ENCODE data around the gene FURIN.
"Not testable (repeated sequence)": the region's sequence is repeated elsewhere in the genome, so short reads cannot be mapped to it uniquely, and the experiment has no call there.

The FURIN gene

DNA sequence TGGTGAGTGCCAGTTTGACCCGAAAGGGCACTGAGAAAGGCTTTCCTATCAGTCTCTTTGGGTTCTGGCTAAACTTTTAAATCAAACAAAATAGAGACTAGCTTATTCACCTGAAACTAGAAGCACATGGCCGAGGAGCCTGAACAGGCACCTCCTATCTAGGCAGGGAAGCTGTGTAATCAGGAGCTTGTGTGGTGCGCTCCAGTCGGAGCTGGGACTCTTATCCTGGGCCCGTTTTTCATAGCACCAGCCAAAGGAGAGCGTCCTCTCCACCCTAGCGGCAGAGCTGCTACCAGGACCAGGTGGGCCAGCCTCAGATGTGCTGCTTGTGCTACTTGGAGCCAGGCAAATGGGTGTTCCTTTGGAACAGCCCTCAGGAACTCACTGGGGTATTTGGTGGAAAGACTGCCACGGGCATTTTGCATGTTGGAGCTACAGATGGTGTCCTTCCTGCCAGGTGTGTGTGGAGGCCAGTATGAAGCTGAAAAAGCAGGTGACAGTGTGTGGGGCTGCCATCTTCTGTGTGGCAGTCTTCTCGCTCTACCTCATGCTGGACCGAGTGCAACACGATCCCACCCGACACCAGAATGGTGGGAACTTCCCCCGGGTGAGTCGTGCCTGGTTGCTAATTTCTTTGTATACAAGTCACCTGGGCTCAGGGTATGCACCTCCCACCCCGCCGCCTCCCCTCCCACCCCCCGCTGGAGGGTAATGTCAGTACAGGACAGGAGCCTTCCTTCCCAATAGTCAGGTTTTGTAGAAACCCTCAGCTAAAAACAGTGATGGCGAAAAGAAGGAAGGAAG is 35.5 kb downstream of the FURIN start:
- DNase-seq, result no peak

DNA sequence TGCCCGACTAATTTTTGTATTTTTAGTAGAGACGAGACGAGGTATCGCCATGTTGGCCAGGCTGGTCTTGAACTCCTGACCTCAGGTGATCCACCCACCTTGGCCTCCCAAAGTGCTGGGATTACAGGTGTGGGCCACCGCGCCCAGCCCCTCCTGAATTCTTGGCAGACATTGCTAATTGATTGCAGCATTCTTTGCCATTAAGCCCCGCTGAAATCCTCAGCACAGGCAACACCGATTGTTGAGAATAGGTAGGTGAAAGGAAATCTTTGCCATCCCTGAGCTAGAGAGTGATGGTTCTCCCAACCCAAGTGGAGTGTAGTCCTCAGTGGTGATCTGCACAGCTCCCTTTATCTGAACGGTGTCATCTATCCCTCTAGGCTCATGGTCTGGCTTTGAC is 36.4 kb downstream of the FURIN start:
- no peak for DNase-seq

DNA sequence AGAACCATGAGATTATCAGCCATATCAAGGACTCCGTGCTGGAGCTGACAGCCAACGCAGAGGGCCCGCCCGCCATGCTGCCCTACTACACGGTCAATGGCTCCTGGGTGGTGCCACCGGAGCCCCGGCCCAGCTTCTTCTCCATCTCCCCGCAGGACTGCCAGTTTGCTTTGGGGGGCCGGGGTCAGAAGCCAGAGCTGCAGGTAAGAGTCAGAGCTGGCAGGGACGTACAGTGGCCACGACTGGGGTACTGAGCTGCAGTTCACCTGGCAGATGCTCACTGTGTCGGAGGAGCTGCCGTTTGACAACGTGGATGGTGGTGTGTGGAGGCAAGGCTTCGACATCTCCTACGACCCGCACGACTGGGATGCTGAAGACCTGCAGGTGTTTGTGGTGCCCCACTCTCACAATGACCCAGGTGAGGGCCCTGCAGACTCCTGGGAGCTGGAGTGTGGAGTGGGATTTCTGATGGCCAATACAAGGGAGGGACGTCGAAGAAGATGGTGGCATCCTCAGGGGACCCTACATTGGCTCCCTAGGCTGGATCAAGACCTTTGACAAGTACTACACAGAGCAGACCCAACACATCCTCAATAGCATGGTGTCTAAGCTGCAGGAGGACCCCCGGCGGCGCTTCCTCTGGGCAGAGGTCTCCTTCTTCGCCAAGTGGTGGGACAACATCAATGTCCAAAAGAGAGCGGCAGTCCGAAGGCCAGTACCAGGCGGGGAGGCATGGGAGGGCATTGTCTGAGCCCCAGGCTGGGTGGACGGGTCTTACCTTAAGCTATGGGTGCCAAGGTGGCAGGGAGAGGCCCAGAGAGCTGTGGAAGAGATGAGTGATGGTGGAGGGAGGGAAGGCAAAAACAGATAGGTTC is 37.2 kb downstream of the FURIN start:
- DNase-seq, result no peak

DNA sequence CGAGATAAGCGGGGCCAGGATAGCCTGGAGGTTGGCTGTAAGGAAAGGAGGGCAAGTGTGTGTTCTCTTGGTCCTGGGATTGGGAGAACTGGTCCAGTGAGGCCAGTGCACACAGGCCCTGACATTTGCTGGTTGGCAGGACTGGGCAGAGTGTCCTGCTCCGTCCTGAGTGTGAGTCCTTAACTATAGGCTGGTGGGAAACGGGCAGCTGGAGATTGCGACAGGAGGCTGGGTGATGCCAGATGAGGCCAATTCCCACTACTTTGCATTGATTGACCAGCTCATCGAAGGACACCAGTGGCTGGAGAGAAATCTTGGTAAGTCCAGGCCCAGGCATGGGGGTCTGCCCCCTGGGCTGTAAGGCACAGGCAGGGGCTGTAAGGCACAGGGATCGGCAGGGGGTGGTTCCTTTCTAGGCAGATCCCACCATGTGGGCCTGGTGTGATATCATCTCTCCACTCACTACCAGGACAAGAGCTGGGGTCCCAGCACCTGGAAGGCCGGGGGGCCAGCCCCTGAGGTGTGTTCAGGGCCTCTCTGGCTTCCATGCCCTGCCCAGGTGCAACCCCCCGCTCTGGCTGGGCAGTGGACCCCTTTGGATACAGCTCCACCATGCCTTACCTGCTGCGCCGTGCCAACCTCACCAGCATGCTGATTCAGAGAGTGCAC is 37.9 kb downstream of the FURIN start:
- no peak for DNase-seq

DNA sequence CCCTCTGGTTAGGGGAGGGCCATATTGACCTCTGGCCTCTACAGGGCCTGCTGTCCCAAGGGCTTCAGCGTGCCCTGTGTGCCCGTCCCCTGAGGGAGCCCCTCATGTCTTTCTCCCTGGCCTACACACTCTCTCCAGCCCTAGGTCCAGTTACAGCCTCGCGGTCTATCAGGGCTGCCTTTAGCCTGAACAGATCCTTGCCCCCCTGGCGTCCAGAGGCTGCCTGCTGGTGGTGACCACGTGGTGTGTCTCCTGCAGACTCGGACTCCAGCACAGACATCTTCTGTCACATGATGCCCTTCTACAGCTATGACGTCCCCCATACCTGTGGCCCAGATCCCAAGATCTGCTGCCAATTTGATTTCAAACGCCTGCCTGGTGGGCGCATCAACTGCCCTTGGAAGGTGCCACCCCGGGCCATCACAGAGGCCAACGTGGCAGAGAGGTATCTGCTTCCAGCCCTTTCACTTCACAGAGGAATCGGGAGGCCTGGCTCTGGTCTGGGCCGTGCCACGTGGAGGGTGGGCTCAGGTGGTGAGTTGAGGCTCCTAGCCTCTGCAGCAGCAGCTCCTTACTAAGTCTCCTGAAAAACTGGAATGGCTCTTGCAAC is 38.8 kb downstream of the FURIN start:
- no peak for DNase-seq

DNA sequence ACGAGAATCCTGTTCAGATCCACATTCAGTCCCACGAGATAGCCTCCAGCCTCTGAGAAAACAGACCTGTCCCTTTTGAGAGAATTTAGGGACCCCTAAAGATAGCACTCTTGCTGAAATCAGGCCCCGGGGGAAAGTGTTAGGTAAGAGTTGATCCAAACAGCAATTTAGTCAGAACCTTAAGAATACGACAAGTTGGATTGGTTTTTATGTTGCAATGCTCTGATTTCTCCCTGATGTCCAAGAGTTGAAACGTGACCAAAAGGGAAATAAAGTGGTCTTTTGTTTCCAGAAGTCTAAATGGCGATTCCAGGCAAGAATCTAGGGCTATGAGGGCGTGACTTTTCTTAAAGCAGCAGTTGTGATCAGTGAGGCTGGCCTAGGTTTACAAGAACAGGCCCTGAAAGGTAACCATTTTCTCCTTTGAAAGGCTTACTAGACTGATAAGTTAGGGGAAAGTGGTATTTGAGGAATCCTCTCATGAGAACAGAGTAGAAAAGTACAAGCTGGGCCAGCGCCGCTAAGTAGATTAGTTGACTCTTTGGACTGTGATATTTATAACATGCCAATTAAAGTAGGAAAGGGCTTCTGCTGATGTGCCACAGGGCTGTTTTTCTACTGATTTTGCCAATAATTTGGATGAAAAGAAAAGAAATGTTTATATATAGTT is 39.6 kb downstream of the FURIN start:
- no peak for DNase-seq

DNA sequence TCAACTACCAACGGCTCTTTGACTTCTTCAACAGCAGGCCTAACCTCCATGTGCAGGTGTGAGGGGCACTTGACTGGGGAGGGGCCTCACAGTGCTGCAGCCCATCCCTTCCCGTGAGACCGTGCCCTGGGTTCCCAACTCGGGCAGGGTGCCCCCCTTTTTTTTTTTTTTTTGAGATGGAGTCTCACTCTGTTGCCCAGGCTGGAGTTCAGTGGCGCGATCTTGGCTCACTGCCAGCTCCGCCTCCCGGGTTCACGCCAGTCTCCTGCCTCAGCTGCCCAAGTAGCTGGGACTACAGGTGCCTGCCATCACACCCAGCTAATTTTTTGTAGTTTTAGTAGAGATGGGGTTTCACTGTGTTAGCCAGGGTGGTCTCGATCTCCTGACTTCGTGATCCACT is 41.1 kb downstream of the FURIN start:
- DNase-seq, result not testable (repeated sequence)

DNA sequence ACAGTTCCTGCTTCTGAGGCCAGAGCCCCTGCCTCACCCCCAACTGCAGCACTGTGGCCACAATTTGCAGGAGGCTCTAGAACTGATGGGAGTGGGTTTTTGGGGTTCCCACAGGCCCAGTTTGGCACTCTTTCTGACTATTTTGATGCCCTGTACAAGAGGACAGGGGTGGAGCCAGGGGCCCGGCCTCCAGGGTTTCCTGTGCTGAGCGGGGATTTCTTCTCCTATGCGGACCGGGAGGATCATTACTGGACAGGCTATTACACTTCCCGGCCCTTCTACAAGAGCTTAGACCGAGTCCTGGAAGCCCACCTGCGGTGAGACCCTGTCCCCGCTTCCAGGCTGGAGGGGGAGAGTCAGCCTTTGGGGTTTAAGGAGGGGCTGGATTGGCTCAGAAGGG is 41.6 kb downstream of the FURIN start:
- no peak for DNase-seq

DNA sequence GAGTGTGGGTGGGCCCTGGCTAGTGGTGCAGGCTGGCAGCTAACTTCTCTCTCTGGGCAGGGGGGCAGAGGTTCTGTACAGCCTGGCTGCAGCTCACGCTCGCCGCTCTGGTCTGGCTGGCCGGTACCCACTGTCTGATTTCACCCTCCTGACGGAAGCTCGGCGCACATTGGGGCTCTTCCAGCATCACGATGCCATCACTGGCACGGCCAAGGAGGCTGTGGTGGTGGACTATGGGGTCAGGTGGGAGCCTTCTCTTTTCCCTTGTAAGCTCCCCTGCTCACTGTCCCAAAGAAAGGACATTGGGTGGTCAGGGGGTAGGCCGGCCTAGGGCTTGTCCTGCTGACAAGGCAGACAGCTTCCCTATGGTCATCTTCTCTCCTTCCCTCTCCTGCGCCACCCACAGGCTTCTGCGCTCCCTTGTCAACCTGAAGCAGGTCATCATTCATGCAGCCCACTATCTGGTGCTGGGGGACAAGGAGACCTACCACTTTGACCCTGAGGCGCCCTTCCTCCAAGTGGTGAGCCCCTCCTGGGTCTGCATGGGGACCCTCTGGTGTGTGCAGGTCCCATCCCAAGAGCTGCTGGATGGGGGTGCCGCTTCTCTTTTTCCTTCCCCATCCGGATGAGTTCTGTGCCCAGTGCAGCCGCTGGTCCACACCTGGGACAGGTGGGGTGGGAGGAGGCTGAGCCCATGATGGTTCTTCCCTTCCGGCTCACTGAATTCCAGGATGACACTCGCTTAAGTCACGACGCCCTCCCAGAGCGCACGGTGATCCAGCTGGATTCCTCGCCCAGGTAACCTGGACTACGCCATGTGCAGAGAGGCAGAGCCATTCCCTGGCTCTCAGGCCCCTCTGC is 42.3 kb downstream of the FURIN start:
- DNase-seq, result no peak

DNA sequence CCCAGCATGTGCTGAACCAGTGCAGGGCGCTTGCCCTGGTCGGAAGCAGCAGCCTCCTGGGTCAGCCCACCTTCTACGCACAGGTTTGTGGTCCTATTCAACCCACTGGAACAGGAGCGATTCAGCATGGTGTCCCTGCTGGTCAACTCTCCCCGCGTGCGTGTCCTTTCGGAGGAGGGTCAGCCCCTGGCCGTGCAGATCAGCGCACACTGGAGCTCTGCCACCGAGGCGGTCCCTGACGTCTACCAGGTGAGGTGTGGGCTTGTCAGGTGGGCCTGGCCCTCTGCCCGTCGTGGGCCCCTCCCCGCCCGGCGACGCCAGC is 42.9 kb downstream of the FURIN start:
- DNase-seq, result no peak

DNA sequence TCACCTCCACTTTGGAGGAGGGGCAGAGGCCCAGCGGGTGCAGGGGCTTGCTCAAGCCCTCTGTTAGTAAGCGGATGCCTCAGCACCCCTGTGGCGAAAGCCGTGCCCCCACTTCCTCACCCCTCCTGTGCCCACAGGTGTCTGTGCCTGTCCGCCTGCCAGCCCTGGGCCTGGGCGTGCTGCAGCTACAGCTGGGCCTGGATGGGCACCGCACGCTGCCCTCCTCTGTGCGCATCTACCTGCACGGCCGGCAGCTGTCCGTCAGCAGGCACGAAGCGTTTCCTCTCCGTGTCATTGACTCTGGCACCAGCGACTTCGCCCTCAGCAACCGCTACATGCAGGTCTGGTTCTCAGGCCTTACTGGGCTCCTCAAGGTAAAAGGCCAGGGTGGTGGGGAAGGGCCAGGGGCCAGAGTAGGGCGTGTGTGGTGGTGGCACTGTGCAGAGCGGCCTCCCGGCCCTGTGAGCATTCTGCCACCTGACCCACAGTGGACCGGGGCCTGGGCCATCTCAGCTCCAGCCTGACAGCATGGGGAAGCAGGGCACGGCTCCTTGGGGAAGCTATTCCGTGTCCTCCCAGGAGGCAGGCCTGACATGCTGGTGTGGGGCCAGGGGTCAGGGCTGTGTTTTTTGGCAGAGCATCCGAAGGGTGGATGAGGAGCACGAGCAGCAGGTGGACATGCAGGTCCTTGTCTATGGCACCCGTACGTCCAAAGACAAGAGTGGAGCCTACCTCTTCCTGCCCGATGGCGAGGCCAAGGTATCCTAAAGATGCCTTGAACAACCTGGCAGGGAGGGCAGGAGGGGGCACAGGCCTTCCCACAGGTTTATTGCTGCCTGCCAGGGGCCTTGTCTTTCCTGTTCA is 43.8 kb downstream of the FURIN start:
- DNase-seq, result no peak

DNA sequence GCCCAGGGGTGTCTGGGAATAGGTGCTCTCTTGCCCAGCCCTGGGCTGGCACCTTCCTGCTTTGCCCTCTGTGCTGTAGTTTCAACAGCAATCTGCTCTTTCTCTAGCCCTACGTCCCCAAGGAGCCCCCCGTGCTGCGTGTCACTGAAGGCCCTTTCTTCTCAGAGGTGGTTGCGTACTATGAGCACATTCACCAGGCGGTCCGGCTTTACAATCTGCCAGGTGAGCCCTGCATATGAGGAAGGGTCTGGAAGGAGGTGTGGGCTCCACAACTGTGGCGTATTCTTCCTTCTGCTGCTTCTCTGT is 44.3 kb downstream of the FURIN start:
- no peak for DNase-seq

DNA sequence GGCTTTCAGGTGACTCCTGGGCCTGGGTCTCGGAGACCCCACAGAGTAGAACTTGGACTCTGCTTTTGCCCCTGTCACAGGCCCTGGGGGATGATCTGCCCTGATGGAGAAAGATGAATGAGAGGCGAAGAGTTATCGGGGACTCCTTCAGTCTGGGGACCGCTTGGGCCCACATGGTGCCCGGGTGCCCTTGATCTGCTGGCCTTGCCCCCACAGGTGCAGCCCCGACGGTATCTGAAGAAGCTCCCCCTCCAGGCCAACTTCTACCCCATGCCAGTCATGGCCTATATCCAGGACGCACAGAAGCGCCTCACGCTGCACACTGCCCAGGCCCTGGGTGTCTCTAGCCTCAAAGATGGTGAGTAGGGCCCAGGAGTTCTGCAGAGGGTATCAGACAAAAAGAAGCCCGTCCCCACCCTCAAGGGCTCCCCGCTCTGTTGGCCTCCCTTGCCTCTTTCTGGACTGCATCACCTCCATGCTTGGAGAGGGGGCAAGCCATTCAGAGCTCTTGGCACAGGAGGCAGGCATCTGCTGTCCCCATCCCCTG is 45.1 kb downstream of the FURIN start:
- no peak for DNase-seq

DNA sequence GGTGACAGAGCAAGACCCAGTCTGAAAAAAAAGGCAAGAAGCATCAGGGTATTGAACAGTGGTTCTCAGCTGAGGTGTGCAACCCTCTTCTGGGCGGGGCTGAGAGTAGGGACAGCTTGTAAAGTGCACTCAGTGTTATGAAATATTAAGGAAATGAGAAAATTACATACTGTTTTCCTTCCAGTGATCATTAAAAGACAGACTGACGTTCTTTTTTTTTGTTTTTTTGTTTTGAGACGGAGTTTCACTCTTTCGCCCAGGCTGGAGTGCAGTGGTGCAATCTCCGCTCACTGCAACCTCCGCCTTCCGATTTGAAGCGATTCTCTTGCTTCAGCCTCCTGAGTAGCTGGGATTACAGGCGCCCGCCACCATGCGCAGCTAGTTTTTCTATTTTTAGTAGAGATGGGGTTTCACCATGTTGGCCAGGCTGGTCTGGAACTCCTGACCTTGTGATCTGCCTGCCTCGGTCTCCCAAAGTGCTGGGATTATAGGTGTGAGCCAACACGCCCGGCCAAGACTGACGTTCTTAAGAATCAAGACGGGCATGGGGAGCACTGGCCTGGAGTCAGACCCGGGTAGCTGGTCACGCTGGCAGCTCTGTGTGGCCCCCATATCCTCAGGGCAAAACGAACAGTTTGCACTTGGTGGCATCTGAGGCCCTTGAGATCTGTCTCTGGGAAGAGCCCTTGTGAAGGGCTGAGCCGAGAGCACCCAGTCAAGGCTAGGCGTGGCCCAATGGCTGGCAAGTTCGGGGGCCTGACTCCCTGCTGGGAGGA is 46.1 kb downstream of the FURIN start:
- no peak for DNase-seq

DNA sequence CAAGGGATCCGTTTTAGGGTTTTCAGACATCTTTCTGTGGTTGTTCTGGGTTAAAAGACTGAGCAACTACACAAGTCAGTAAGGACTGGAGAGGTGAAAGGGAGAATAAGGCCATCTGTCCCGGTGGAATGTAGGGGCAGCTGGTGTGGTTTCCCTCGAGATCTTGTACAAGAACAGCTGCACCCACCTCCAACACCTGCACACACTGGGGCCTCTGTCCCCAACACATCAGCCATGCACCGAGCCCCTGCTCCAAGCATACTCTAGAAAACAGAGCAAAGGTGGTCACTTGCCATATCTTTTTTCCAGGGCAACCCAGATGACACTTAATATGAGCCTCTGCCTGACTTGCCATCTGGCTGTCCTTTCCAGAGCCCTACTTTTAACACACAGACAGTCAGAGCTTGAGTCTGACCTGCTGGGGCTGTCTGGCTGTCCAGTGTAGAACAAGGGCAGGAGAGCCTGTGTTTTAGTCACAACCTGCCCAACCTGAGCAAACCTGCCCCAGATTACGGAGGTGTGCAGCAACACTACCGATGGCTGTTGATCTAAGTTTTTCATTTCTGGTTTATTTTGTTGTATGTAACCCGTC is 46.9 kb downstream of the FURIN start:
- no peak for DNase-seq

DNA sequence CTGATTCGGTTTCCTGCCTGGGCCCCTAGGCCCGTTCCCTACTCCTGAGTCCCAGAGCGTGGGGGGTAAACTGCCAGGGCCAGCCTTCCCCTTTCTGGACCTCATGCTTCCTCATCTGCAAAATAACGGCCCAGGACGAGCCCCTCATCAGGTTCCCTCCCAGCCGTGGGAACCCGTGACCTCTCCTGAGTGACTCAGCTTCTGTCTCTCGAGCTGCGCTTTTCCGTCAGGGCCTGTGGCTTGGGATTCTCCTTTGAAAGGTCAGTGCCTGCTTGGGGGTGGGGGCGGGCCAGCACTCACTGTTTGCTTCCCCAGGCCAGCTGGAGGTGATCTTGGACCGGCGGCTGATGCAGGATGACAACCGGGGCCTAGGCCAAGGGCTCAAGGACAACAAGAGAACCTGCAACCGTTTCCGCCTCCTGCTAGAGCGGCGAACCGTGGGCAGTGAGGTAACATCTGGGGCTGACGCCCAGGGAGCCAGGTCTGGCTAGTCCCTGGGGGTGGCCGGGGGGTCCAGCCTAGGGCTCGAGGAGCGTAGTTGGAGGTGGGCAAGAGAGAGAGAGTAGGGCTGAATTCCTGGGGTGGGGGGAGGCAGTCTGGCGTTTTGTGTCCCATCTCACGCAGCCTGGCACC is 47.5 kb downstream of the FURIN start:
- peak; percentile 58 to 86 for DNase-seq

DNA sequence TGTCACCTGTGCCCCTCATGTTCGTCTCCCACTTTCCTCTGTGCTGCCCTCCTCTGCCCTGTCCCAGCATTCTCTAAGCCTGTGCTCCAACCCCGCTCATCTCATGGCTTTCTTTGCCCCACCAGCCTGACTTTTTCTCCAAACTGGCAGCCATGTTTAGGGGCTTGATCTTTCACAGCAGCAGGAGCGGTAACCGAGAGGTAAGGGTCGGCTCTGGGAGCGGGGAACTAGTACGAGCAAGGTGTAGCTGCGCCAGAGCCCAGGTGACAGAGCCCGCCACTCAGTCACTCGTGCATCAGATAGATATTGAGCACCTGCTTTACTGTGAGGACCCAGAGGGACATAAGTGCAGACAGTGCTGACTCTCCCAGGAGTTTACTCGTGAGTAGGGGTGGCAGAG is 48.1 kb downstream of the FURIN start:
- DNase-seq, result no peak

DNA sequence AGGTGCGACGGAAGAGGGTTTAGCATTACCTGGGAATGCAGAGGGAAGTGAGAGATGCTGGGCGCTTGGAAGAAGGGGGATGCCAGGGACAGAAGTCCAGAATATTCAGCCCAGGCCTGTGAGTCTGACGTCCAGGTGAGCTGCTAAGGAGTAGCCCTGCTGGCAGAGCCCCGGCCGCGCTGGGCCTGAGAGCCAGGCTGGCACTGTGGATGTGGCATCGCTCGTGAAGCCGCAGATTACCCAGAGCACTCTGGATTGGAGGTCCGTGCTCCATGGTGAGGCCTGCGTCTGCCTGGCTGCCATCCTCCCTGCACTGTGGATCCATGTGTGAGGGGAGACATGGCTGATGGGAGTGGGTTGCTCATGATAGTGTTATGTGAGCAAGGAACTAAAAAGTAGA is 49.2 kb downstream of the FURIN start:
- no peak for DNase-seq

Measured in bone marrow (tissue), 2 donors.